ENCODE data around the gene ADAMTS19.
"Not testable (repeated sequence)": the region's sequence is repeated elsewhere in the genome, so short reads cannot be mapped to it uniquely, and the experiment has no call there.

ADAMTS19 gene

GRCh38 chr5:129419292-129419691 is 40.8 kb upstream of the ADAMTS19 start:
- Histone ChIP-seq H3K18ac (ENCODE audit: low read length) (no peak overlapping the region), H2BK5ac (ENCODE audit: low read length) (no peak overlapping the region), H3K36me3 (replicated peaks in 1 of 2; ENCODE audit: control insufficient read depth in 2 of 2, insufficient read depth in 2 of 2, low read length in 2 of 2) (no peaks in the 10 kb centered on the region), H3K9ac (ENCODE audit: low read depth, low read length, poor library complexity) (no peak overlapping the region), H3K27ac (replicated peaks; ENCODE audit: low read length) (no peak overlapping the region), H4K91ac (ENCODE audit: low read depth, low read length, poor library complexity) (no peak overlapping the region), H2AK5ac (ENCODE audit: low read depth, low read length) (no peak overlapping the region), H3K79me1 (ENCODE audit: low read depth, low read length) (no peaks in the 10 kb centered on the region), H3K9me3 (replicated peaks in 1 of 2; ENCODE audit: control insufficient read depth in 2 of 2, insufficient read depth in 1 of 2, low read depth in 1 of 2, low read length in 2 of 2) (no peaks in the 10 kb centered on the region), H3K4me3 (ENCODE audit: low read length in 2 of 2) (no peak overlapping the region), H3K4ac (ENCODE audit: low read length) (no peak overlapping the region), H4K8ac (ENCODE audit: low read depth, low read length) (no peak overlapping the region), H3K4me2 (ENCODE audit: insufficient read depth, low read length, poor library complexity, severe bottlenecking) (no peak overlapping the region), H2BK120ac (ENCODE audit: low read depth, low read length) (no peak overlapping the region), H2BK12ac (ENCODE audit: low read length) (no peak overlapping the region), H2BK15ac (ENCODE audit: low read length) (no peak overlapping the region), H3K14ac (ENCODE audit: low read length) (no peak overlapping the region), H3K4me1 (ENCODE audit: control insufficient read depth in 2 of 2, insufficient read depth in 1 of 2, low read depth in 1 of 2, low read length in 2 of 2) (peaks cover 0 to 4% of the 10 kb centered on the region in 2 donors), H2AFZ (ENCODE audit: low read length) (no peak overlapping the region), H3K23ac (ENCODE audit: low read depth, low read length, poor library complexity) (no peak overlapping the region), H3K27me3 (ENCODE audit: control insufficient read depth in 3 of 3, insufficient read depth in 3 of 3, low read depth in 1 of 3, low read length in 3 of 3) (no peaks in the 10 kb centered on the region)
- no peak for DNase-seq (ENCODE audit: low spot score)
- no CpG with 5 or more reads among the region's 3 CpGs for WGBS, 2 donors (ENCODE audit: extremely low coverage in 2 of 2, insufficient read length in 2 of 2, insufficient replicate concordance in 1 of 2)

- Histone ChIP-seq H3K9ac (ENCODE audit: low read depth, low read length, poor library complexity) (no peak overlapping the region), H3K18ac (ENCODE audit: low read length) (no peak overlapping the region), H3K14ac (ENCODE audit: low read length) (no peak overlapping the region), H3K9me3 (replicated peaks in 1 of 2; ENCODE audit: control insufficient read depth in 2 of 2, insufficient read depth in 1 of 2, low read depth in 1 of 2, low read length in 2 of 2) (no peaks in the 10 kb centered on the region), H4K8ac (ENCODE audit: low read depth, low read length) (no peak overlapping the region), H3K4me2 (ENCODE audit: insufficient read depth, low read length, poor library complexity, severe bottlenecking) (no peak overlapping the region), H2AFZ (ENCODE audit: low read length) (no peak overlapping the region), H4K91ac (ENCODE audit: low read depth, low read length, poor library complexity) (no peak overlapping the region), H2BK120ac (ENCODE audit: low read depth, low read length) (no peak overlapping the region), H2BK5ac (ENCODE audit: low read length) (no peak overlapping the region), H2BK12ac (ENCODE audit: low read length) (no peak overlapping the region), H3K36me3 (replicated peaks in 1 of 2; ENCODE audit: control insufficient read depth in 2 of 2, insufficient read depth in 2 of 2, low read length in 2 of 2) (no peaks in the 10 kb centered on the region), H2AK5ac (ENCODE audit: low read depth, low read length) (no peak overlapping the region), H3K27me3 (ENCODE audit: control insufficient read depth in 3 of 3, insufficient read depth in 3 of 3, low read depth in 1 of 3, low read length in 3 of 3) (no peaks in the 10 kb centered on the region), H3K23ac (ENCODE audit: low read depth, low read length, poor library complexity) (no peak overlapping the region), H2BK15ac (ENCODE audit: low read length) (no peak overlapping the region), H3K27ac (replicated peaks; ENCODE audit: low read length) (no peak overlapping the region), H3K4ac (ENCODE audit: low read length) (no peak overlapping the region), H3K4me3 (ENCODE audit: low read length in 2 of 2) (no peak overlapping the region), H3K4me1 (ENCODE audit: control insufficient read depth in 2 of 2, insufficient read depth in 1 of 2, low read depth in 1 of 2, low read length in 2 of 2) (no peaks in the 10 kb centered on the region), H3K79me1 (ENCODE audit: low read depth, low read length) (no peaks in the 10 kb centered on the region)
- no peak for DNase-seq (ENCODE audit: low spot score)
Measured at GRCh38 chr5:129425031-129425430, 35.1 kb upstream of the ADAMTS19 start.

GRCh38 chr5:129426071-129426470 is 34.0 kb upstream of the ADAMTS19 start:
- Histone ChIP-seq H2AFZ (ENCODE audit: low read length) (no peak overlapping the region), H2AK5ac (ENCODE audit: low read depth, low read length) (no peak overlapping the region), H2BK12ac (ENCODE audit: low read length) (no peak overlapping the region), H4K8ac (ENCODE audit: low read depth, low read length) (no peak overlapping the region), H3K36me3 (replicated peaks in 1 of 2; ENCODE audit: control insufficient read depth in 2 of 2, insufficient read depth in 2 of 2, low read length in 2 of 2) (no peaks in the 10 kb centered on the region), H3K4me3 (ENCODE audit: low read length in 2 of 2) (no peak overlapping the region), H3K4me2 (ENCODE audit: insufficient read depth, low read length, poor library complexity, severe bottlenecking) (no peak overlapping the region), H3K4ac (ENCODE audit: low read length) (no peak overlapping the region), H2BK15ac (ENCODE audit: low read length) (no peak overlapping the region), H3K18ac (ENCODE audit: low read length) (no peak overlapping the region), H3K79me1 (ENCODE audit: low read depth, low read length) (no peaks in the 10 kb centered on the region), H3K27ac (replicated peaks; ENCODE audit: low read length) (no peak overlapping the region), H3K9ac (ENCODE audit: low read depth, low read length, poor library complexity) (no peak overlapping the region), H2BK5ac (ENCODE audit: low read length) (no peak overlapping the region), H3K27me3 (ENCODE audit: control insufficient read depth in 3 of 3, insufficient read depth in 3 of 3, low read depth in 1 of 3, low read length in 3 of 3) (no peaks in the 10 kb centered on the region), H3K4me1 (ENCODE audit: control insufficient read depth in 2 of 2, insufficient read depth in 1 of 2, low read depth in 1 of 2, low read length in 2 of 2) (no peaks in the 10 kb centered on the region), H3K9me3 (replicated peaks in 1 of 2; ENCODE audit: control insufficient read depth in 2 of 2, insufficient read depth in 1 of 2, low read depth in 1 of 2, low read length in 2 of 2) (no peaks in the 10 kb centered on the region), H4K91ac (ENCODE audit: low read depth, low read length, poor library complexity) (no peak overlapping the region), H2BK120ac (ENCODE audit: low read depth, low read length) (no peak overlapping the region), H3K14ac (ENCODE audit: low read length) (no peak overlapping the region), H3K23ac (ENCODE audit: low read depth, low read length, poor library complexity) (no peak overlapping the region)
- DNase-seq (ENCODE audit: low spot score): no peak
- no CpG with 5 or more reads among the region's 1 CpG for WGBS, 2 donors (ENCODE audit: extremely low coverage in 2 of 2, insufficient read length in 2 of 2, insufficient replicate concordance in 1 of 2)

- H3K27me3 ChIP-seq (ENCODE audit: control insufficient read depth in 3 of 3, insufficient read depth in 3 of 3, low read depth in 1 of 3, low read length in 3 of 3); H2AFZ ChIP-seq (ENCODE audit: low read length); H3K23ac ChIP-seq (ENCODE audit: low read depth, low read length, poor library complexity); H3K79me1 ChIP-seq (ENCODE audit: low read depth, low read length); H3K4me1 ChIP-seq (ENCODE audit: control insufficient read depth in 2 of 2, insufficient read depth in 1 of 2, low read depth in 1 of 2, low read length in 2 of 2); H3K14ac ChIP-seq (ENCODE audit: low read length); H3K27ac ChIP-seq (replicated peaks; ENCODE audit: low read length); H3K9me3 ChIP-seq (replicated peaks in 1 of 2; ENCODE audit: control insufficient read depth in 2 of 2, insufficient read depth in 1 of 2, low read depth in 1 of 2, low read length in 2 of 2); H2BK15ac ChIP-seq (ENCODE audit: low read length); H3K4me3 ChIP-seq (ENCODE audit: low read length in 2 of 2); H2BK120ac ChIP-seq (ENCODE audit: low read depth, low read length); H2AK5ac ChIP-seq (ENCODE audit: low read depth, low read length); H4K8ac ChIP-seq (ENCODE audit: low read depth, low read length); H2BK12ac ChIP-seq (ENCODE audit: low read length); H3K4ac ChIP-seq (ENCODE audit: low read length); H3K36me3 ChIP-seq (replicated peaks in 1 of 2; ENCODE audit: control insufficient read depth in 2 of 2, insufficient read depth in 2 of 2, low read length in 2 of 2); DNase-seq (ENCODE audit: low spot score); H3K9ac ChIP-seq (ENCODE audit: low read depth, low read length, poor library complexity); H2BK5ac ChIP-seq (ENCODE audit: low read length); H3K4me2 ChIP-seq (ENCODE audit: insufficient read depth, low read length, poor library complexity, severe bottlenecking); H4K91ac ChIP-seq (ENCODE audit: low read depth, low read length, poor library complexity); H3K18ac ChIP-seq (ENCODE audit: low read length): not testable (repeated sequence)
- WGBS, 2 donors (ENCODE audit: extremely low coverage in 2 of 2, insufficient read length in 2 of 2, insufficient replicate concordance in 1 of 2): no CpG with 5 or more reads among the region's 5 CpGs
Measured at GRCh38 chr5:129428636-129429035, 31.5 kb upstream of the ADAMTS19 start.
